Neural crest cell (in vitro differentiated cells): ENCODE data around the gene TMEM125. TPM values are rescaled to one million over a fixed set of nuclear protein-coding genes. Genes with fewer than 3 reads are reported as not detected.

Source experiments
- DNase-seq: peaks from one replicate; pipeline ENCODE4 v3.0.0; 2021; ENCODE audit warnings: low read depth, mixed read lengths, low spot score
- H3K27ac Mint-ChIP-seq: one replicate; pipeline ENCODE4 v1.8.0; 2021; ENCODE audit warnings: mild to moderate bottlenecking, mixed read lengths; ENCODE audit not compliant: unreplicated experiment
- H3K27me3 Mint-ChIP-seq: 2 replicates; pipeline ENCODE4 v1.8.0; 2021; ENCODE audit warnings: low read depth, mild to moderate bottlenecking, mixed read lengths
- H3K36me3 Mint-ChIP-seq: 2 replicates; pipeline ENCODE4 v1.8.0; 2021; ENCODE audit warnings: low read depth, mild to moderate bottlenecking, mixed read lengths
- H3K4me1 Mint-ChIP-seq: 2 replicates; pipeline ENCODE4 v1.8.0; 2021; ENCODE audit warnings: mixed read lengths
- H3K4me3 Mint-ChIP-seq: one replicate; pipeline ENCODE4 v1.8.0; 2021; ENCODE audit warnings: mild to moderate bottlenecking, mixed read lengths
- H3K9me3 Mint-ChIP-seq: 2 replicates; pipeline ENCODE4 v1.8.0; 2021; ENCODE audit warnings: mixed read lengths
- total RNA-seq: library from RNA; stranded (reverse); gene quantifications from 2 replicates; pipeline ENCODE4 v1.2.1, GENCODE V29; 2021
- TF ChIP-seq, protein P1 (sequence below): fragments of 200-600 bp; sonication (generic); conservative IDR thresholded peaks from 2 replicates; pipeline ENCODE4 v1.5.0; 2021; ENCODE audit warnings: antibody characterized with exemption, mild to moderate bottlenecking

Gene TMEM125
- total RNA-seq, 1 donor from 2014 or later, result 0.14 TPM

DNA sequence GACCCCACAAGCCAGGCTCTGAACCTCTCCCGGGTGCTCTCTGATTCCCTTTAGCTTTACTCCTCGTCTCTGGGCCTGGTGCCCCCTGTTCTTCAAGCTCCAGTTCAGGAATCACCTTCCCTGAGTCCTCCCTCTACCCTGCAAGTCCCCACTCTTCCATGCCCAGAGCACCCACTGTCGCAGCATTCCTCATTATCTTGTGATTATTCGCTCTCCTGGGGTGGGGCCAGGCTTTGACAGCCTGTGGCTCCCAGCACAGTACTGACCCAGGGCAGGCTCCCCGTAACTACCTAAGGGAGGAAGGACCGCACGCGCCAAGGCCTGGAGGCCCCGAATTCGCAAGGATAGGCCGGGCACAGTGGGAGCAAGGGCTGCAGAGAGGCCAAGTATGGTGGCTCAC is 16.3 kb downstream of the TMEM125 start:
- no peak overlapping the region for H3K27ac Mint-ChIP-seq
- no peaks in the 10 kb centered on the region for H3K9me3 Mint-ChIP-seq
- TF ChIP-seq, protein P1, sequence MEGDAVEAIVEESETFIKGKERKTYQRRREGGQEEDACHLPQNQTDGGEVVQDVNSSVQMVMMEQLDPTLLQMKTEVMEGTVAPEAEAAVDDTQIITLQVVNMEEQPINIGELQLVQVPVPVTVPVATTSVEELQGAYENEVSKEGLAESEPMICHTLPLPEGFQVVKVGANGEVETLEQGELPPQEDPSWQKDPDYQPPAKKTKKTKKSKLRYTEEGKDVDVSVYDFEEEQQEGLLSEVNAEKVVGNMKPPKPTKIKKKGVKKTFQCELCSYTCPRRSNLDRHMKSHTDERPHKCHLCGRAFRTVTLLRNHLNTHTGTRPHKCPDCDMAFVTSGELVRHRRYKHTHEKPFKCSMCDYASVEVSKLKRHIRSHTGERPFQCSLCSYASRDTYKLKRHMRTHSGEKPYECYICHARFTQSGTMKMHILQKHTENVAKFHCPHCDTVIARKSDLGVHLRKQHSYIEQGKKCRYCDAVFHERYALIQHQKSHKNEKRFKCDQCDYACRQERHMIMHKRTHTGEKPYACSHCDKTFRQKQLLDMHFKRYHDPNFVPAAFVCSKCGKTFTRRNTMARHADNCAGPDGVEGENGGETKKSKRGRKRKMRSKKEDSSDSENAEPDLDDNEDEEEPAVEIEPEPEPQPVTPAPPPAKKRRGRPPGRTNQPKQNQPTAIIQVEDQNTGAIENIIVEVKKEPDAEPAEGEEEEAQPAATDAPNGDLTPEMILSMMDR, result no peak
- DNase-seq, result no peak
- H3K36me3 Mint-ChIP-seq, result no peaks in the 10 kb centered on the region
- no peaks in the 10 kb centered on the region for H3K27me3 Mint-ChIP-seq
- no peak overlapping the region for H3K4me3 Mint-ChIP-seq
- peaks cover 11% of the 10 kb centered on the region for H3K4me1 Mint-ChIP-seq

DNA sequence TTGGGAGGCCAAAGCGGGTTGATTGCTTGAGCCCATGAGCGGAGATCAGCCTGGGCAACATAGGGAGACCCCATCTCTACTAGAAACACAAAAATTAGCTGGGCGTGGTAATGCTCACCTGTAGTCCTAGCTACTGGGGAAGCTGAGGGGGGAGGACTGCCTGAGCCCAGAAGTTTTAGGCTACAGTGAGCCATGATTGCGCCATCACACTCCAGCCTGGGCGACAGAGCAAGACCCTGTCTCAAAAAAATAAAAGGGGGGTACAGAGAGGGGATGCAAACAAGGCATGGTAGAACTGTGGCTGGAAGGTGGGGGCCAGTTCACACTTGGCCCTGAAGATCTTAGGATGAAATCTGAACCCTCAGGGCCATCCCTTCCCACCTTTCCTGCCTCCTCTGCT is 16.8 kb downstream of the TMEM125 start:
- TF ChIP-seq, protein P1, result no peak
- Mint-ChIP-seq H3K27me3 (no peaks in the 10 kb centered on the region), H3K27ac (no peak overlapping the region), H3K9me3 (no peaks in the 10 kb centered on the region), H3K4me1 (peaks cover 11% of the 10 kb centered on the region), H3K36me3 (no peaks in the 10 kb centered on the region), H3K4me3 (no peak overlapping the region)
- DNase-seq, result no peak

DNA sequence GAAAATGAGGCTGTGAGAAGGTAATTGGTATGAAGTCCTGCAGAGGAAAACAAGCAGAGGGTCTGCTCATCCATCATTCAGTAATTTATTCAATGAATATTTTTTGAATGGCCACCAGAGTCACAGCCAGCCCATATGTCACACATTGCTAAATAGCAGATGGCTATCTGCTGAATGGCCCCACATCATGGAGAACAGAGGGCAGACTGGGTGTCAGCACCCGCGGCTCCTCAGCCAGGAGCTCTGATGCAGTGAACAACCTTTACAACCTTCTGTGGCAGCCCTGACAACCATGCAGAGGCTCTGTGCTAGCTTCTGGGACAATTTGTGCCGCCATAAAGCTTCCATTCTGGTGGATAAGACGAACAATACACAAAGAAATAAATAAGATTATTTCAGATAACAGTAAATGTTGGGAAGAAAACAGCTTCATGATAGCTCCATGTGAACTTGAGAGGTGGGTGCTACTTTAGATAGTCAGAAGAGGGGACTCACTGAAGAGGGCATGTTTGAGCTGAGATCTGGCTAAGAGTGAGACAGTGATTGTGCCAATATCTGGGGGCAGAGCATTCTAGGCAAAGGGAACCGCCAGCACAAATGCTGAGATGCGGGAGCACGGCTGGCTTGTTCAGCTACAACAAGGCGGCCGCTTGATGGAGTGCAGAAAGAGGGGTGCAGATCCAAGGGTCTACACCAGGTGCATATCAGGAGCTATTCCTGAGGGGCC is 18.4 kb downstream of the TMEM125 start:
- H3K27ac Mint-ChIP-seq, result peak overlapping the region; percentile 21
- H3K4me3 Mint-ChIP-seq, result no peak overlapping the region
- TF ChIP-seq, protein P1, result no peak
- no peaks in the 10 kb centered on the region for H3K27me3 Mint-ChIP-seq
- no peak for DNase-seq
- no peaks in the 10 kb centered on the region for H3K9me3 Mint-ChIP-seq
- H3K4me1 Mint-ChIP-seq, result peaks cover 8% of the 10 kb centered on the region
- no peaks in the 10 kb centered on the region for H3K36me3 Mint-ChIP-seq

DNA sequence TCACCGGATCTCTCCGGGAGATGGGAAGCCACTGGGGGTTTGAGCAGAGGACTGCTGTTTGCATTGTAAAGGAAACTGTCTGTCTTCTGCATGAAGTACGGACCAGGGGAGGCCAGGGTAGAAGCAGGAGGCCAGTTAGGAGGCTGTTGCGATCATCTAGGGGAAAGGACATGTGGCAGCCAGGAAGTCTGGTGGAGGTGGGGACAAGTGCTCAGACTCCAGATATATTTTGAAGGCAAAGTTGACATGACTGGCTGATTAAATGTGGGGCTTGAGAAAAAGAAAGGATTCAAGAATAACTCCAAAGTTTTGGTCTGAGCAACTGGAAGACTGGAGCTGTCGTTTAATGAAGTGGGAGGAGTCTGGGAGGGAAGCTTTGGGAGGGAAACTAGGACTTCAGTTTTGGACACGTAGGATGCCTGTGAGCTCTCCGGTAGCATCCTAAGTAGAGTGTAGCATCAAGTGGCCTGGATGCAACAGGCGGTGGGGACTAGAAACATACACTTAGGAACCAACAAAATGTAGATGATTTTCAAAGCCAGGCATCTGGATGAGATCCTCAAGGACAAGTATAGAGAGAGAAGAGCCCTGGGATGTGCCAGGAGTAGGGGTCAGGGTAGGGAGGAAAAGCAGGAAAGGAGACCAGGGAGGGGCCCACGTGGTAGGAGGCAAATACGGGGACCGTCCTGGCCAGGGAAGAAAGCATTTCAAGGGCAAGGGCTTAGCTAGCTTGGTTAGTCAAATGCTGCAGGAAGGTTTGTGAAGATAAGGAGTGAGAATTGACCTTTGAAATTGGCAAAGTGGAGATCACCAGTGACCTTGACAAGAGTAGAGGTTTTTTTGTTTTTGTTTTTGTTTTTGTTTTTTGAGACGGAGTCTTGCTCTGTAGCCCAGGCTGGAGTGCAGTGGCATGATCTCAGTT is 19.3 kb downstream of the TMEM125 start:
- Mint-ChIP-seq H3K4me3 (no peak overlapping the region), H3K27ac (no peak overlapping the region), H3K9me3 (no peaks in the 10 kb centered on the region), H3K36me3 (no peaks in the 10 kb centered on the region), H3K4me1 (peaks cover 9% of the 10 kb centered on the region), H3K27me3 (no peaks in the 10 kb centered on the region)
- TF ChIP-seq, protein P1, result no peak
- DNase-seq, result no peak

DNA sequence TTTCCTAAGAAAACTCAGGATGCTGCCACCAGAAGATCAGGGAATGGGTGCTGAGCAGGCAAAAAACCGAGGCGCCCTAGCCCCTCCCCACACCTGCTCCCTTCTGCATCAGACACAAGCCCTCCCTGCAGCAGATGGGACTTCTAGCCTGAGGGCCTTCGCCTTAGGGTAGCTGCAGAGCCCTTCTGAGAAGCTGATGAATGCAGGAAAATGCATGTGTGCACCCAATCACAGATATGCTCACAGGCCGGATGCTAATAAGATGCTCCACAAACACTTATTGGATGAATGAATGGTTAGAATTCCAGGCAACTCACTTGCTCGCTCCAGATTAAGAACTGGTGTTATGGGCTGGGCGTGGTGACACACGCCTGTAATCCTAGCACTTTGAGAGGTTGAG is 22.4 kb downstream of the TMEM125 start:
- no peaks in the 10 kb centered on the region for H3K27me3 Mint-ChIP-seq
- no peak for DNase-seq
- H3K9me3 Mint-ChIP-seq, result no peaks in the 10 kb centered on the region
- H3K4me3 Mint-ChIP-seq, result no peak overlapping the region
- H3K36me3 Mint-ChIP-seq, result no peaks in the 10 kb centered on the region
- H3K27ac Mint-ChIP-seq, result no peak overlapping the region
- H3K4me1 Mint-ChIP-seq, result peaks cover 28% of the 10 kb centered on the region
- TF ChIP-seq, protein P1, result no peak
